B cell (primary cell): ENCODE data around the gene PSMA8. TPM values are rescaled to one million over a fixed set of nuclear protein-coding genes. Genes with fewer than 3 reads are reported as not detected.

ENCODE experiments used
- ATAC-seq: fragments of 200-7000 bp; cut with Tn5 transposase; one replicate; pipeline ENCODE4 v1.10.0; 2021; ENCODE audit warnings: low read depth, mild to moderate bottlenecking, moderate number of reproducible peaks, moderate library complexity
- CTCF ChIA-PET: fragments of 350-600 bp; sonication (Branson Sonifier 250); formaldehyde crosslinking; loops from one replicate; lab custom pipeline; 2021; ENCODE audit warnings: antibody characterized with exemption, inconsistent platforms; lab: Charles Lee
- POLR2A ChIA-PET: fragments of 350-600 bp; sonication (Branson Sonifier 250); formaldehyde crosslinking; loops from one replicate; lab custom pipeline; 2021; ENCODE audit warnings: antibody characterized with exemption; lab: Charles Lee
- DNase-seq: peaks from one replicate; pipeline ENCODE4 v3.0.0; 2013
- H2AFZ ChIP-seq: 2 replicates; pipeline ENCODE4 v1.6.1; 2012; ENCODE audit warnings: mild to moderate bottlenecking, low read depth, low read length; ENCODE audit not compliant: insufficient read depth, poor library complexity, severe bottlenecking
- H3K27ac ChIP-seq, 2 donors: 1 replicate in 1 of 2; 2 replicates in 1 of 2; pipeline ENCODE4 v1.5.1; 2012 to 2013; ENCODE audit warnings: low read length in 2 of 2, mild to moderate bottlenecking in 2 of 2, moderate library complexity in 1 of 2
- H3K27me3 ChIP-seq, 4 experiments: fragments of 200-600 bp in 1 of 4; sonication (generic) in 1 of 4; replicated peaks in 1 of 4; 1 replicate in 2 of 4; 2 replicates in 2 of 4; pipeline versions ENCODE4 v1.6.1 to v1.7.0; 2013 to 2016; ENCODE audit warnings: low read length in 3 of 4, mild to moderate bottlenecking in 2 of 4, mixed read lengths in 1 of 4, moderate library complexity in 1 of 4; ENCODE audit not compliant: insufficient read depth in 4 of 4, control insufficient read depth in 3 of 4; ENCODE audit errors: control extremely low read depth in 1 of 4
- H3K36me3 ChIP-seq, 2 experiments: replicated peaks in 1 of 2; 1 replicate in 1 of 2; 2 replicates in 1 of 2; pipeline versions ENCODE4 v1.6.1 to v1.7.1; 2013; ENCODE audit warnings: low read length in 1 of 2; ENCODE audit not compliant: insufficient read depth in 2 of 2, control insufficient read depth in 1 of 2; ENCODE audit errors: control extremely low read depth in 1 of 2, extremely low read depth in 1 of 2
- H3K4me1 ChIP-seq, 2 donors: fragments of 200-600 bp in 1 of 2; sonication (generic) in 1 of 2; 1 replicate in 1 of 2; 2 replicates in 1 of 2; pipeline versions ENCODE4 v1.5.1 to v1.6.1; 2013 to 2017; ENCODE audit warnings: low read length in 2 of 2; ENCODE audit not compliant: control insufficient read depth in 2 of 2, insufficient read depth in 2 of 2
- H3K4me2 ChIP-seq: replicated peaks from 2 replicates; pipeline ENCODE3; 2012; ENCODE audit warnings: mild to moderate bottlenecking, low read depth, low read length; ENCODE audit not compliant: poor library complexity, severe bottlenecking
- H3K4me3 ChIP-seq, 5 experiments: fragments of 200-600 bp in 1 of 5; sonication (generic) in 1 of 5; 1 replicate in 3 of 5; 2 replicates in 2 of 5; pipeline versions ENCODE4 v1.5.1 to v1.7.0; 2011 to 2016; ENCODE audit warnings: low read length in 4 of 5, mild to moderate bottlenecking in 4 of 5, low read depth in 2 of 5, control low read depth in 1 of 5, moderate library complexity in 1 of 5; ENCODE audit not compliant: insufficient read depth in 1 of 5; ENCODE audit errors: control extremely low read depth in 1 of 5, extremely low read depth in 1 of 5
- H3K79me2 ChIP-seq: fragments of 200-600 bp; sonication (generic); one replicate; pipeline ENCODE4 v1.6.0; 2016; ENCODE audit warnings: low read length; ENCODE audit not compliant: control insufficient read depth, insufficient read depth
- H3K9ac ChIP-seq: fragments of 200-600 bp; sonication (generic); 2 replicates; pipeline ENCODE4 v1.6.1; 2017; ENCODE audit warnings: mild to moderate bottlenecking, low read length, moderate library complexity
- H3K9me3 ChIP-seq, 3 donors: one replicate each; pipeline versions ENCODE4 v1.6.1 to v1.7.1; 2013; ENCODE audit warnings: low read length in 2 of 3; ENCODE audit not compliant: control insufficient read depth in 2 of 3, insufficient read depth in 1 of 3; ENCODE audit errors: control extremely low read depth in 1 of 3
- H4K20me1 ChIP-seq: 2 replicates; pipeline ENCODE4 v1.6.0; 2012; ENCODE audit warnings: mild to moderate bottlenecking, low read length; ENCODE audit not compliant: insufficient read depth, control insufficient read depth, poor library complexity, severe bottlenecking
- H3K27ac Mint-ChIP-seq: one replicate; pipeline ENCODE4 v1.8.0; 2021; ENCODE audit warnings: mixed read lengths
- H3K27me3 Mint-ChIP-seq: one replicate; pipeline ENCODE4 v1.8.0; 2021; ENCODE audit warnings: mixed read lengths
- H3K4me1 Mint-ChIP-seq: one replicate; pipeline ENCODE4 v1.8.0; 2021; ENCODE audit warnings: mixed read lengths
- H3K4me3 Mint-ChIP-seq: one replicate; pipeline ENCODE4 v1.8.0; 2021; ENCODE audit warnings: mixed read lengths
- H3K9me3 Mint-ChIP-seq: one replicate; pipeline ENCODE4 v1.8.0; 2022; ENCODE audit warnings: mixed read lengths; ENCODE audit not compliant: insufficient read depth
- CTCF ChIP-seq: fragments of 200-600 bp; IDR thresholded peaks from one replicate; pipeline ENCODE4 v1.8.0; 2022; ENCODE audit warnings: antibody characterized with exemption, mild to moderate bottlenecking
- EZH2 ChIP-seq: IDR thresholded peaks from 2 replicates; pipeline ENCODE4 v1.6.1; 2012; ENCODE audit warnings: borderline replicate concordance, low read depth, mild to moderate bottlenecking, moderate library complexity, low read length; ENCODE audit not compliant: insufficient read depth, poor library complexity, severe bottlenecking
- WGBS: methylation state at CpG from one replicate; pipeline ENCODE4 v1.1.5; 2013; ENCODE audit warnings: missing lambda C conversion rate; ENCODE audit not compliant: insufficient coverage; 5-methylcytosine and 5-hydroxymethylcytosine counted together
- intact Hi-C: fragments of 100-400 bp; cut with micrococcal nuclease; formaldehyde crosslinking; loops from one replicate; pipeline ENCODE4 v1.10.0; 2022
- polyA plus RNA-seq: library from polyadenylated mRNA; depleted of rRNA; stranded (reverse); fragments of >200 nt; gene quantifications from 2 replicates; pipeline ENCODE4 v1.2.3, GENCODE V29; 2012
- total RNA-seq, 2 donors: library from RNA; stranded (reverse); fragments of 120-200 nt in 1 of 2; gene quantifications; 1 replicate in 1 of 2; 2 replicates in 1 of 2; pipeline versions ENCODE4 v1.2.3 to v1.2.4, GENCODE V29; 2013 to 2022

The PSMA8 gene
- total and polyA plus RNA-seq, 2 donors (not counting 1 experiment from before 2014, with no cell fraction given): 0.33 to 0.91 TPM

- no peaks in the 10 kb centered on the region for H3K27me3 ChIP-seq
- WGBS: 4% methylated on average over 28 of the region's 29 CpGs
- CTCF ChIA-PET: no interaction called here
- peak overlapping the region; percentile 63 to 100 (median 94) for H3K4me3 ChIP-seq
- peak overlapping the region; percentile 98 for H3K27ac Mint-ChIP-seq
- H3K79me2 ChIP-seq: peaks cover 39% of the 10 kb centered on the region
- H3K4me3 Mint-ChIP-seq: peak overlapping the region; percentile 99
- TF ChIP-seq EZH2 (no peak), CTCF (no peak)
- peaks cover 6% of the 10 kb centered on the region in 2 experiments for H3K36me3 ChIP-seq
- ATAC-seq (peak; percentile 26), DNase-seq (no peak)
- H3K27ac ChIP-seq: peak overlapping the region; percentile 98
- H2AFZ ChIP-seq: peak overlapping the region; percentile 90
- POLR2A ChIA-PET: interaction anchor here (2.1 kb wide), 1 partner anchor 135 kb away, joined by 6 read pairs; the partner anchor contains the start of gene TAF4B
- intact Hi-C loops: loop anchor here (2.0 to 10.0 kb wide), 3 partner anchors 41 to 736 kb away; partner anchors contain the start of genes PSMA8 and ZNF521
- no peaks in the 10 kb centered on the region for H3K27me3 Mint-ChIP-seq
- peaks cover 31% of the 10 kb centered on the region for H4K20me1 ChIP-seq
- H3K9me3 Mint-ChIP-seq: no peaks in the 10 kb centered on the region
- peak overlapping the region; percentile 94 for H3K4me2 ChIP-seq
- H3K4me1 Mint-ChIP-seq: peaks cover 41% of the 10 kb centered on the region
- H3K9ac ChIP-seq: peak overlapping the region; percentile 98
- peaks cover 23 to 32% of the 10 kb centered on the region in 2 donors for H3K4me1 ChIP-seq
- H3K9me3 ChIP-seq: no peaks in the 10 kb centered on the region
These were observed 42.5 kb upstream of the PSMA8 start for GRCh38 chr18:26091047-26091630.

- CTCF ChIA-PET: no interaction called here
These were observed 36.8 kb upstream of the PSMA8 start for GRCh38 chr18:26096852-26097251.

More at GRCh38 chr18:26096852-26097251, 36.8 kb upstream of the PSMA8 start:
- no peak overlapping the region for H3K4me3 Mint-ChIP-seq
- Histone ChIP-seq H3K79me2 (no peaks in the 10 kb centered on the region), H3K4me1 (no peaks in the 10 kb centered on the region), H3K4me2 (no peak overlapping the region), H3K9ac (no peak overlapping the region), H3K9me3 (peaks cover 0 to 8% (median 6%) of the 10 kb centered on the region in 3 donors), H3K27me3 (no peaks in the 10 kb centered on the region), H4K20me1 (no peaks in the 10 kb centered on the region), H3K27ac (no peak overlapping the region), H2AFZ (no peak overlapping the region), H3K4me3 (no peak overlapping the region), H3K36me3 (no peaks in the 10 kb centered on the region)
- no peak for ATAC-seq
- no peaks in the 10 kb centered on the region for H3K27me3 Mint-ChIP-seq
- POLR2A ChIA-PET: no interaction called here
- peaks cover 5% of the 10 kb centered on the region for H3K4me1 Mint-ChIP-seq
- no peak overlapping the region for H3K27ac Mint-ChIP-seq
- H3K9me3 Mint-ChIP-seq: no peaks in the 10 kb centered on the region
- TF ChIP-seq CTCF: no peak
- TF ChIP-seq EZH2: no peak
- DNase-seq: no peak
- no CpG with 5 or more reads among the region's 1 CpG for WGBS
- intact Hi-C loops: loop anchor here (10.0 kb wide), 1 partner anchor 742 kb away; the partner anchor contains the start of gene ZNF521
